T-cell (primary cell): ENCODE results near the gene PIP5K1B. TPM values are rescaled to one million over a fixed set of nuclear protein-coding genes. Genes with fewer than 3 reads are reported as not detected.
A peak's percentile ranks its signal among the peaks of the same experiment; 100 is the strongest.
"Not testable (repeated sequence)": the region's sequence is repeated elsewhere in the genome, so short reads cannot be mapped to it uniquely, and the experiment has no call there.

ENCODE experiments used
- ATAC-seq, 4 experiments: fragments of 200-7000 bp in 3 of 4; fragments of 150-1000 bp in 1 of 4; cut with Tn5 transposase; replicated peaks in 1 of 4; 1 replicate in 3 of 4; 2 replicates in 1 of 4; pipeline ENCODE4 v1.10.0; 2021; ENCODE audit warnings: moderate library complexity in 3 of 4, mild to moderate bottlenecking in 2 of 4, moderate number of reproducible peaks in 1 of 4
- CTCF ChIA-PET, 2 donors: fragments of 300-600 bp; sonication (Branson Sonifier 250); formaldehyde crosslinking; loops; one replicate each; lab custom pipeline; 2022; ENCODE audit warnings: antibody characterized with exemption in 2 of 2; lab: Charles Lee
- POLR2A ChIA-PET, 2 donors: fragments of 300-600 bp; sonication (Branson Sonifier 250); formaldehyde crosslinking; loops; one replicate each; lab custom pipeline; 2022; ENCODE audit warnings: antibody characterized with exemption in 2 of 2; lab: Charles Lee
- DNase-seq, 35 experiments: peaks; one replicate each; pipeline versions ENCODE4 v3.0.0 to v3.0.0-alpha.2; 2013 to 2023
- H3K27ac ChIP-seq: one replicate; pipeline ENCODE4 v1.5.1; 2013; ENCODE audit warnings: low read length
- H3K27me3 ChIP-seq, 2 experiments: replicated peaks in 1 of 2; 1 replicate in 1 of 2; 2 replicates in 1 of 2; pipeline versions ENCODE4 v1.6.1 to v1.7.0; 2013; ENCODE audit warnings: low read length in 1 of 2, mixed read lengths in 1 of 2; ENCODE audit not compliant: control insufficient read depth in 2 of 2, insufficient read depth in 2 of 2; ENCODE audit errors: extremely low read depth in 1 of 2
- H3K36me3 ChIP-seq, 2 donors: 1 replicate in 1 of 2; 2 replicates in 1 of 2; pipeline versions ENCODE4 v1.6.1 to v1.7.0; 2013; ENCODE audit warnings: low read length in 1 of 2; ENCODE audit not compliant: control insufficient read depth in 2 of 2, insufficient read depth in 1 of 2; ENCODE audit errors: extremely low read depth in 1 of 2
- H3K4me1 ChIP-seq, 2 experiments: 1 replicate in 1 of 2; 2 replicates in 1 of 2; pipeline versions ENCODE4 v1.6.1 to v1.7.0; 2013; ENCODE audit warnings: low read length in 2 of 2, mixed read lengths in 1 of 2; ENCODE audit not compliant: insufficient read depth in 2 of 2, control insufficient read depth in 1 of 2; ENCODE audit errors: extremely low read depth in 1 of 2
- H3K4me3 ChIP-seq, 2 donors: 1 replicate in 1 of 2; 2 replicates in 1 of 2; pipeline versions ENCODE4 v1.5.1 to v1.7.0; 2013; ENCODE audit warnings: mild to moderate bottlenecking in 2 of 2, low read length in 1 of 2, moderate library complexity in 1 of 2; ENCODE audit not compliant: control insufficient read depth in 1 of 2; ENCODE audit errors: extremely low read depth in 1 of 2
- H3K9me3 ChIP-seq: 2 replicates; pipeline ENCODE4 v1.7.0; 2013
- H3K27ac Mint-ChIP-seq, 2 donors: one replicate each; pipeline ENCODE4 v1.8.0; 2020 to 2021; ENCODE audit warnings: mild to moderate bottlenecking in 2 of 2, mixed read lengths in 2 of 2
- H3K27me3 Mint-ChIP-seq, 2 donors: one replicate each; pipeline ENCODE4 v1.8.0; 2021 to 2022; ENCODE audit warnings: mixed read lengths in 2 of 2
- H3K36me3 Mint-ChIP-seq: one replicate; pipeline ENCODE4 v1.8.0; 2021; ENCODE audit warnings: mixed read lengths
- H3K4me1 Mint-ChIP-seq, 3 donors: one replicate each; pipeline ENCODE4 v1.8.0; 2020 to 2022; ENCODE audit warnings: mixed read lengths in 3 of 3, mild to moderate bottlenecking in 1 of 3
- H3K4me3 Mint-ChIP-seq, 3 donors: one replicate each; pipeline ENCODE4 v1.8.0; 2020 to 2022; ENCODE audit warnings: mild to moderate bottlenecking in 3 of 3, mixed read lengths in 3 of 3, moderate library complexity in 3 of 3
- H3K9me3 Mint-ChIP-seq, 3 donors: one replicate each; pipeline ENCODE4 v1.8.0; 2020 to 2022; ENCODE audit warnings: mixed read lengths in 3 of 3
- WGBS: methylation state at CpG from one replicate; pipeline ENCODE4 v1.1.5; 2013; ENCODE audit warnings: missing lambda C conversion rate; ENCODE audit not compliant: insufficient coverage; 5-methylcytosine and 5-hydroxymethylcytosine counted together
- total RNA-seq, 35 experiments: library from RNA in 6 of 35; stranded (reverse) in 6 of 35; fragments of 120-200 nt in 1 of 35; gene quantifications; one replicate each; pipeline versions ENCODE4 v1.2.1 to v1.2.4 and lab custom pipeline; 2013 to 2026

Gene PIP5K1B
- total RNA-seq, 5 donors from 2014 or later (not counting 1 experiment from before 2014, with no cell fraction given), result 0.29 to 1.8 (median 0.95) TPM

DNA sequence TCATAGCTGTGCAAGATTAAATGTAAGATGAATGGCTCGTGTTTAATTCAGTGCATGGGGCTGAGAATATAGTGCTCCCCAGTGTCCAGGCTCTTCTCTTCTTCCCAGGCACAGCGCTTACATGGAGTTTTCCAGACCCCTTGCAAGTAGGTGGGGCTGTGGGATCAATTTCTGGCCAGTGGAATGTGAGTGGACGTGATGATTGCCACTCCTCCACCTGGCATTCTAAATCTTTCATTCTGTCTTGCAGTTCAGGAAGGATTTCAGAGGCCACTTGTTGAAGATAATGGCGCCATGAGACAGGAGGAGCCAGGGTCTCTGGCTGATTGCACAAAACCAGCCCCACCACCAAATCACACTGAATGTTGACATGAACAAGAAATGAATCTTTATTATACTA lies 7.2 kb upstream of the PIP5K1B start:
- H3K4me1 ChIP-seq, result no peaks in the 10 kb centered on the region
- peaks cover 0 to 9% of the 10 kb centered on the region in 2 experiments for H3K27me3 ChIP-seq
- Mint-ChIP-seq H3K27me3 (peaks cover 43 to 58% of the 10 kb centered on the region in 2 donors), H3K36me3 (no peaks in the 10 kb centered on the region), H3K27ac (no peak overlapping the region), H3K9me3 (peaks cover 0 to 6% (median 0%) of the 10 kb centered on the region in 3 donors), H3K4me3 (no peak overlapping the region), H3K4me1 (no peaks in the 10 kb centered on the region)
- H3K27ac ChIP-seq, result no peak overlapping the region
- DNase-seq, result no peak
- no peaks in the 10 kb centered on the region for H3K9me3 ChIP-seq
- H3K36me3 ChIP-seq, result no peaks in the 10 kb centered on the region
- WGBS, result no CpG with 5 or more reads among the region's 4 CpGs
- ATAC-seq, result no peak
- CTCF ChIA-PET, result no interaction called here
- H3K4me3 ChIP-seq, result no peak overlapping the region
- POLR2A ChIA-PET, result no interaction called here

DNA sequence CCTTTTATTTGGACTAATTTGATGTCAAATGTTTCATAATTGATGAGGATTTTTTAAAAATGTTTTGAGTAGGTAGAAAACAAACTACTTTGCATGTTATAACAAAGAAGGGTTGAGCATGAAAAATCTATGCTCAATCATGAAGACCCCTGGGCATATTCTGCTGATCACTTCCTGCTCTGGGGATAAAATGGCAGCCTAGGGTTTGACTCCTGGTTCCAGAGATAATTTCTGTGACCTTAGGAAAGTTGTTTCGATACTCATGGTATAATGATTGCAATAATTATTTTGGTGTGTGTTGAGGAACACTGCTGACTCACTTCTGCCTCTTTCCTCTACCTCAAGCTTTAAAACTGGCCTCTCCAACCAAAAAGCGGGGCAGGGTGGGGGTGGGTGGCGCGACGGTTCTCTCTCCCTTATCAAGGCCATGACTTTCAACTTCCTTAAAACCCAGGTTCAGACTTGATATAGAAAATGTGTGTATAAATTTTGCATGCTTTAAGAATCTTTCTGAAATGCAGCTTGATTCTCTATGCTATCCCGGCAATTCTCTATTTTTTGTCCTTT lies 6.0 kb upstream of the PIP5K1B start:
- ChIA-PET CTCF (interaction anchor here in 1 of 2 donors (0.6 kb wide), 1 partner anchor 122 kb away, joined by 5 read pairs; no protein-coding TSS in a partner anchor), POLR2A (interaction anchor here in 1 of 2 donors (0.5 kb wide), 1 partner anchor 207 kb away, joined by 5 read pairs; no protein-coding TSS in a partner anchor)
- Histone ChIP-seq H3K27me3 (peaks cover 0 to 9% of the 10 kb centered on the region in 2 experiments), H3K27ac (no peak overlapping the region), H3K36me3 (no peaks in the 10 kb centered on the region), H3K4me3 (no peak overlapping the region), H3K4me1 (no peaks in the 10 kb centered on the region), H3K9me3 (no peaks in the 10 kb centered on the region)
- DNase-seq (no peak), ATAC-seq (no peak)
- no CpG with 5 or more reads among the region's 6 CpGs for WGBS
- Mint-ChIP-seq H3K27ac (no peak overlapping the region), H3K4me3 (no peak overlapping the region), H3K36me3 (no peaks in the 10 kb centered on the region), H3K9me3 (peaks cover 0 to 6% (median 0%) of the 10 kb centered on the region in 3 donors), H3K27me3 (peaks cover 50 to 62% of the 10 kb centered on the region in 2 donors), H3K4me1 (peaks cover 0 to 1% (median under 1%) of the 10 kb centered on the region in 3 donors)

DNA sequence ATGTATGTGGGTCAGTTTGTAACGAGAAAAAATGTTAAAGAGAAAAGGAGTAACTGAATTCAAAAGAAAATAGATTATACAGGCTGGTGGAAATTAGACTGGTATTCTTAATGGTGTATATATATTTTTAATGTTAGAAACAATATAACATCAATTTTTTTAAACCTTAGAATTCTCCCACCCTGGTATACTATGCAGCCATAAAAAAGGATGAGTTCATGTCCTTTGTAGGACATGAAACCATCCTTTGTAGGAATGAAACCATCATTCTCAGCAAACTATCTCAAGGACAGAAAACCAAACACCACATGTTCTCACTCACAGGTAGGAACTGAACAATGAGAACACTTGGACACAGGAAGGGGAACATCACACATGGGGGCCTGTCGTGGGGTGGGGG lies 5.4 kb upstream of the PIP5K1B start:
- H3K4me3 Mint-ChIP-seq, H3K4me1 Mint-ChIP-seq, H3K9me3 ChIP-seq, H3K4me1 ChIP-seq, POLR2A ChIA-PET, ATAC-seq, H3K27ac ChIP-seq, DNase-seq, H3K36me3 Mint-ChIP-seq, H3K36me3 ChIP-seq, H3K4me3 ChIP-seq, CTCF ChIA-PET, H3K27ac Mint-ChIP-seq, H3K9me3 Mint-ChIP-seq: not testable (repeated sequence)
- peaks cover 54 to 64% of the 10 kb centered on the region in 2 donors for H3K27me3 Mint-ChIP-seq
- peaks cover 0 to 13% of the 10 kb centered on the region in 2 experiments for H3K27me3 ChIP-seq
- no CpG with 5 or more reads among the region's 2 CpGs for WGBS

DNA sequence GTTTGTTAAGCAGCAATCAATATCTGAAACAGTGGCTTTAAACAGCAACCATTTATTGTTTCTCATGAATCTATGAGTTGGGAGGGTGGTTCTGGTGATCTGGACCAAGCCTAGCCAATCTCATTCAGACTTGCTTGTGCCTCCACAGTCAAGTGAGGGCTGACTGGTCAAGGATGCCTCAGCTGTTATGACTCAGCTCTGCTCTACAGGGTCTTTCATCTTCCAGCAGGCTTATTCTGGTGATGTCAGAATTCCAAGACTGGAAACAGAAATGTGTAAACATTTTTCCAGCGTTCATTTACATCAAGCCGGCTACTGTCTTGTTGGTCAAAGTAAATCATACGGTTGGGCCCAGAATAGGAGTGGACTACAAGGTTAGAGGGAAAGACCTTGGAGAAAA lies 2.5 kb upstream of the PIP5K1B start:
- CTCF ChIA-PET, result no interaction called here
- Mint-ChIP-seq H3K9me3 (no peaks in the 10 kb centered on the region), H3K4me3 (no peak overlapping the region), H3K4me1 (peaks cover 7 to 25% (median 22%) of the 10 kb centered on the region in 3 donors), H3K27me3 (peaks cover 64 to 71% of the 10 kb centered on the region in 2 donors), H3K27ac (no peak overlapping the region), H3K36me3 (no peaks in the 10 kb centered on the region)
- H3K36me3 ChIP-seq, result no peaks in the 10 kb centered on the region
- H3K9me3 ChIP-seq, result no peaks in the 10 kb centered on the region
- H3K27me3 ChIP-seq, result peaks cover 0 to 27% of the 10 kb centered on the region in 2 experiments
- H3K4me1 ChIP-seq, result peaks cover 2 to 16% of the 10 kb centered on the region in 2 experiments
- ATAC-seq (no peak), DNase-seq (no peak)
- WGBS, result no CpG with 5 or more reads among the region's 3 CpGs
- POLR2A ChIA-PET, result no interaction called here
- no peak overlapping the region for H3K4me3 ChIP-seq
- H3K27ac ChIP-seq, result no peak overlapping the region

DNA sequence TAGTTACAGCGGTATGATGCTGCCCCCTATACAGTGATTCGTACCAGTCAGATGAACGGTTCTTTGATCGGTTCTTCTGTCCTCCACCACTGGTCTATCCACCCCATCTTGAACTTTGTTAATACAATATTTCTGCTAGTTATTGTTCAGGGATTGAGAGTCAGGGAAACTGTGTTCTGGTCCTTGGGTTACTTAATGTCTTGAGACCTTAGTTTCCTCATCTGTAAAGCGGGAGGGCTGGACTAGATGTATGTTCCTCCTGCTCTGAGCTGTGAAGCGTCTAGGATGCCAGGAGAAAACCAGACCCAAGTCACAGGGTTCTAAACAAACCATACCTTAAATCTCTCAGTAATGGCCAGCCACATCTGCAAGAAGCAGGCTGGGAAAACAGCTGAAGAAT lies 1.4 kb upstream of the PIP5K1B start:
- DNase-seq, result no peak
- peaks cover 7 to 26% (median 22%) of the 10 kb centered on the region in 3 donors for H3K4me1 Mint-ChIP-seq
- peaks cover 0 to 22% of the 10 kb centered on the region in 2 experiments for H3K27me3 ChIP-seq
- ChIA-PET CTCF (no interaction called here), POLR2A (no interaction called here)
- no peak for ATAC-seq
- H3K4me3 ChIP-seq, result no peak overlapping the region
- no peaks in the 10 kb centered on the region for H3K9me3 ChIP-seq
- H3K36me3 Mint-ChIP-seq, result no peaks in the 10 kb centered on the region
- H3K36me3 ChIP-seq, result no peaks in the 10 kb centered on the region
- no peak overlapping the region for H3K27ac Mint-ChIP-seq
- no peak overlapping the region for H3K27ac ChIP-seq
- peak overlapping the region in 2 of 3 donors; percentile 55 to 59 for H3K4me3 Mint-ChIP-seq
- peaks cover 66 to 71% of the 10 kb centered on the region in 2 donors for H3K27me3 Mint-ChIP-seq
- no CpG with 5 or more reads among the region's 6 CpGs for WGBS
- H3K9me3 Mint-ChIP-seq, result no peaks in the 10 kb centered on the region
- peaks cover 2 to 16% of the 10 kb centered on the region in 2 experiments for H3K4me1 ChIP-seq

DNA sequence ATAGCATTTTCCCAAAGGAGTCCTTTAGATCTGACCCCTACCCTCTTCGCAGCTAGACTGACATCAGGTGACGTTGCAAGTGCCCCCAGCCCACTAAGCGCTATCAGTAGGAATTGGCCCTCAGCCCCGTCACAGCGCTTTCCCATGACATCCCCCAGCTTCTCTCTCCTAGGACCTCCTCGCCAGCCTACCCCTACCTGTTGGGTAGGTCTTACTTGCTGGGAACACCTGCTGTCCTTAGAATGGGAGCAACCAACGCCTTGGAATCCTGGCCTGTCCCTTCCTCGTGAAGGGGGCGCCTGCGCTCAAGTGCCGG lies 584 bp upstream of the PIP5K1B start:
- Histone ChIP-seq H3K27ac (no peak overlapping the region), H3K9me3 (no peaks in the 10 kb centered on the region), H3K27me3 (peaks cover 0 to 26% of the 10 kb centered on the region in 2 experiments), H3K36me3 (no peaks in the 10 kb centered on the region), H3K4me3 (no peak overlapping the region), H3K4me1 (peaks cover 2 to 16% of the 10 kb centered on the region in 2 experiments)
- Mint-ChIP-seq H3K9me3 (no peaks in the 10 kb centered on the region), H3K36me3 (no peaks in the 10 kb centered on the region), H3K27me3 (peaks cover 71 to 73% of the 10 kb centered on the region in 2 donors), H3K4me3 (peak overlapping the region; percentile 31 to 59 (median 55)), H3K27ac (no peak overlapping the region), H3K4me1 (peaks cover 7 to 26% (median 22%) of the 10 kb centered on the region in 3 donors)
- ATAC-seq, result no peak
- CTCF ChIA-PET, result interaction anchor here in 1 of 2 donors (0.6 kb wide), 1 partner anchor 218 kb away, joined by 3 read pairs; no protein-coding TSS in a partner anchor
- WGBS, result 5% methylated on average over 10 of the region's 11 CpGs
- no peak for DNase-seq
- POLR2A ChIA-PET, result no interaction called here
